Sciatic nerve (tissue), 2 donors: Measurements from ENCODE around the gene DNLZ. TPM values are rescaled to one million over a fixed set of nuclear protein-coding genes. Genes with fewer than 3 reads are reported as not detected.
"Not testable (repeated sequence)": the region's sequence is repeated elsewhere in the genome, so short reads cannot be mapped to it uniquely, and the experiment has no call there.

ENCODE experiments used
- ATAC-seq: fragments of 200-7000 bp; cut with Tn5 transposase; one replicate; pipeline ENCODE4 v1.9.1; 2020; ENCODE audit warnings: mild to moderate bottlenecking, moderate library complexity
- DNase-seq: peaks from one replicate; pipeline ENCODE4 v3.0.0-alpha.2; 2020; ENCODE audit warnings: low spot score
- intact Hi-C: fragments of 100-400 bp; cut with DNase I; formaldehyde crosslinking; loops from one replicate; pipeline ENCODE4 v1.14.2; 2022
- total RNA-seq: library from RNA; stranded (reverse); fragmentation: NEBNext Ultra II Directional; extraction: Animal tissue kit (Norgen Biotek cat#: 25700); gene quantifications from one replicate; pipeline ENCODE4 v1.2.1, GENCODE V29; 2021
- donor health status: DM: no; HTN: no; CAD: no.
- donor health status: DM: no; HTN: no; CAD: no.

Gene DNLZ
- 24.6 TPM for total RNA-seq

- intact Hi-C loops: no loop called here
- ATAC-seq (peak; percentile 95), DNase-seq (peak; percentile 99)
These were observed at the start of gene DNLZ for GRCh38 chr9:136363106-136363948. Gene DNLZ, minus strand, starts transcription at chr9:136363744. Its CDS starts 30 bp downstream, at chr9:136363714.

GRCh38 chr9:136412962-136413361, 49.4 kb upstream of the DNLZ start:
- intact Hi-C loops: no loop called here
- no peak for ATAC-seq
- DNase-seq: no peak

GRCh38 chr9:136411378-136411777, 47.8 kb upstream of the DNLZ start:
- ATAC-seq (no peak), DNase-seq (no peak)
- intact Hi-C loops: no loop called here

- DNase-seq (peak; percentile 97), ATAC-seq (peak; percentile 94)
- intact Hi-C loops: no loop called here
These were observed 47.1 kb upstream of the DNLZ start, which contains the start of the genes ENTR1 and PMPCA for GRCh38 chr9:136410500-136411287. Gene ENTR1, minus strand, starts transcription at chr9:136410614. Its CDS starts 217 bp downstream, at chr9:136410397. Gene PMPCA, plus strand, starts transcription at chr9:136410658. Its CDS starts 11 bp downstream, at chr9:136410669.

GRCh38 chr9:136409557-136410455, 46.3 kb upstream of the DNLZ start:
- ATAC-seq: peak; percentile 31
- DNase-seq: no peak
- intact Hi-C loops: no loop called here

GRCh38 chr9:136407911-136408310, 44.4 kb upstream of the DNLZ start:
- DNase-seq: no peak
- no peak for ATAC-seq
- intact Hi-C loops: no loop called here

- ATAC-seq, intact Hi-C loops, DNase-seq: not testable (repeated sequence)
These were observed 43.5 kb upstream of the DNLZ start for GRCh38 chr9:136407061-136407460.

- intact Hi-C loops, ATAC-seq, DNase-seq: not testable (repeated sequence)
These were observed 42.4 kb upstream of the DNLZ start for GRCh38 chr9:136405904-136406303.

GRCh38 chr9:136405481-136405880, 41.9 kb upstream of the DNLZ start:
- intact Hi-C loops: no loop called here
- no peak for ATAC-seq
- DNase-seq: no peak

- no peak for DNase-seq
- no peak for ATAC-seq
- intact Hi-C loops: no loop called here
These were observed 41.2 kb upstream of the DNLZ start for GRCh38 chr9:136404801-136405136.

GRCh38 chr9:136403915-136404800, 40.6 kb upstream of the DNLZ start:
- intact Hi-C loops: no loop called here
- ATAC-seq (no peak), DNase-seq (no peak)

GRCh38 chr9:136403538-136403914, 40.0 kb upstream of the DNLZ start:
- ATAC-seq: no peak
- DNase-seq: no peak
- intact Hi-C loops: no loop called here

- ATAC-seq (no peak), DNase-seq (no peak)
- intact Hi-C loops: no loop called here
These were observed 38.5 kb upstream of the DNLZ start for GRCh38 chr9:136402067-136402466.

- no peak for DNase-seq
- intact Hi-C loops: no loop called here
- ATAC-seq: no peak
These were observed 37.8 kb upstream of the DNLZ start for GRCh38 chr9:136401173-136401922.

- DNase-seq: peak; percentile 91
- ATAC-seq: peak; percentile 88
- intact Hi-C loops: no loop called here
These were observed 36.7 kb upstream of the DNLZ start, which contains the start of gene SNAPC4 for GRCh38 chr9:136400038-136400834. Gene SNAPC4, minus strand, starts transcription at chr9:136400170. Its CDS starts 1,742 bp downstream, at chr9:136398428.

- intact Hi-C loops: no loop called here
- peak; percentile 6 for ATAC-seq
These were observed 35.9 kb upstream of the DNLZ start for GRCh38 chr9:136399176-136400037.

More at GRCh38 chr9:136399176-136400037, 35.9 kb upstream of the DNLZ start:
- DNase-seq: no peak
